Endothelial cell of umbilical vein (primary cell): ENCODE results near the gene DMD. TPM values are rescaled to one million over a fixed set of nuclear protein-coding genes. Genes with fewer than 3 reads are reported as not detected.

Experiments used
- BruUV-seq: library from RNA; stranded (reverse); fragments of 400-500 nt; replicated peaks from 2 replicates; lab custom pipeline; 2021; lab: Mats Ljungman, UMichigan
- CTCF ChIA-PET: fragments of 300-600, 350-600 bp; sonication (Branson Sonifier 250); formaldehyde crosslinking; loops from one replicate; lab custom pipeline; 2021; ENCODE audit warnings: antibody characterized with exemption, inconsistent platforms; lab: Charles Lee
- POLR2A ChIA-PET: fragments of 300-600, 350-600 bp; sonication (Branson Sonifier 250); formaldehyde crosslinking; loops from one replicate; lab custom pipeline; 2021; ENCODE audit warnings: antibody characterized with exemption, inconsistent platforms; lab: Charles Lee
- DNase-seq: peaks from one replicate; pipeline ENCODE4 v3.0.0-alpha.2; 2011; ENCODE audit warnings: low read depth, low spot score
- FAIRE-seq: peaks from 2 replicates; lab custom pipeline; 2011; peaks lifted over from hg19 to GRCh38; lab: Jason Lieb, UNC
- H2AFZ ChIP-seq: 2 replicates; pipeline ENCODE4 v1.6.0; 2012; ENCODE audit warnings: low read depth, low read length, control low read depth, inconsistent platforms
- H3K27ac ChIP-seq: 2 replicates; pipeline ENCODE4 v1.5.1; 2011; ENCODE audit warnings: low read depth, mild to moderate bottlenecking, control low read depth, low read length, moderate library complexity; ENCODE audit not compliant: insufficient read depth
- H3K27me3 ChIP-seq, 2 experiments: 2 replicates each; pipeline versions ENCODE4 v1.6.0 to v1.6.1; 2011; ENCODE audit warnings: low read length in 2 of 2, mixed read lengths in 1 of 2; ENCODE audit not compliant: control insufficient read depth in 2 of 2, insufficient read depth in 2 of 2
- H3K36me3 ChIP-seq, 2 experiments: 2 replicates in 1 of 2; 3 replicates in 1 of 2; pipeline ENCODE4 v1.5.1; 2011; ENCODE audit warnings: low read length in 2 of 2, mild to moderate bottlenecking in 1 of 2, moderate library complexity in 1 of 2; ENCODE audit not compliant: control insufficient read depth in 2 of 2, insufficient read depth in 2 of 2; ENCODE audit errors: extremely low read depth in 1 of 2
- H3K4me1 ChIP-seq: 3 replicates; pipeline ENCODE4 v1.5.1; 2011; ENCODE audit warnings: mild to moderate bottlenecking, low read length; ENCODE audit not compliant: control insufficient read depth, insufficient read depth; ENCODE audit errors: extremely low read depth
- H3K4me2 ChIP-seq: 2 replicates; pipeline ENCODE4 v1.6.1; 2011; ENCODE audit warnings: low read length, control low read depth, mixed read lengths; ENCODE audit not compliant: insufficient read depth
- H3K4me3 ChIP-seq, 3 experiments: fragments of 200-600 bp in 1 of 3; sonication (generic), shearing (Covaris generic) in 1 of 3; replicated peaks in 1 of 3; 2 replicates each; pipeline ENCODE4 v1.5.1; 2011 to 2016; ENCODE audit warnings: control low read depth in 3 of 3, low read length in 3 of 3, mild to moderate bottlenecking in 2 of 3, inconsistent platforms in 1 of 3, low read depth in 1 of 3, moderate library complexity in 1 of 3; ENCODE audit not compliant: insufficient read depth in 1 of 3
- H3K79me2 ChIP-seq: 2 replicates; pipeline ENCODE4 v1.6.0; 2012; ENCODE audit warnings: low read length, inconsistent platforms; ENCODE audit not compliant: control insufficient read depth, insufficient read depth
- H3K9ac ChIP-seq: replicated peaks from 2 replicates; pipeline ENCODE3; 2011; ENCODE audit warnings: low read length, control low read depth; ENCODE audit not compliant: insufficient read depth; ENCODE audit errors: extremely low read depth
- H3K9me1 ChIP-seq: replicated peaks from 3 replicates; pipeline ENCODE4 v1.6.0; 2011; ENCODE audit warnings: mild to moderate bottlenecking, low read length; ENCODE audit not compliant: control insufficient read depth, insufficient read depth; ENCODE audit errors: extremely low read depth
- H3K9me3 ChIP-seq: replicated peaks from 2 replicates; pipeline ENCODE4 v1.5.1; 2012; ENCODE audit warnings: low read length, inconsistent platforms; ENCODE audit not compliant: control insufficient read depth, insufficient read depth
- H4K20me1 ChIP-seq: replicated peaks from 2 replicates; pipeline ENCODE3; 2011; ENCODE audit warnings: mild to moderate bottlenecking, low read length; ENCODE audit not compliant: control insufficient read depth, insufficient read depth; ENCODE audit errors: extremely low read depth
- EZH2 ChIP-seq: IDR thresholded peaks from 2 replicates; pipeline ENCODE4 v1.6.1; 2012; ENCODE audit warnings: borderline replicate concordance, low read depth, mild to moderate bottlenecking, moderate library complexity, low read length, inconsistent platforms; ENCODE audit not compliant: severe bottlenecking
- FOS ChIP-seq: IDR thresholded peaks from 2 replicates; pipeline ENCODE4 v1.6.1; 2011; ENCODE audit warnings: mild to moderate bottlenecking, low read length, moderate library complexity, borderline replicate concordance; ENCODE audit not compliant: insufficient read depth
- GATA2 ChIP-seq: IDR thresholded peaks from 2 replicates; pipeline ENCODE4 v1.7.0; 2011; ENCODE audit warnings: low read depth, mild to moderate bottlenecking, moderate library complexity, mixed read lengths, low read length; ENCODE audit not compliant: insufficient read length, insufficient read depth
- JUN ChIP-seq: IDR thresholded peaks from 2 replicates; pipeline ENCODE4 v1.6.1; 2011; ENCODE audit warnings: borderline replicate concordance, low read depth; ENCODE audit not compliant: insufficient read length, insufficient read depth
- MAX ChIP-seq: IDR thresholded peaks from 2 replicates; pipeline ENCODE4 v1.6.1; 2011; ENCODE audit not compliant: insufficient read depth, insufficient read length
- POLR2A ChIP-seq: IDR thresholded peaks from 2 replicates; pipeline ENCODE4 v1.6.1; 2012; ENCODE audit warnings: low read depth, mild to moderate bottlenecking, control low read depth, low read length
- POLR2AphosphoS5 ChIP-seq: IDR thresholded peaks from 2 replicates; pipeline ENCODE4 v1.6.1; 2012; ENCODE audit warnings: low read depth, mild to moderate bottlenecking, control low read depth, low read length, moderate library complexity; ENCODE audit not compliant: insufficient read depth
- dilution Hi-C: fragments of 300-500 bp; cut with MboI; formaldehyde crosslinking; loops from one replicate; pipeline ENCODE4 v1.15.0; 2019; ENCODE audit warnings: low sequenced_read_pairs; ENCODE audit not compliant: extremely low pct_ligation_motif_present
- intact Hi-C: fragments of 100-400 bp; cut with micrococcal nuclease; formaldehyde crosslinking; loops from one replicate; pipeline ENCODE4 v1.10.0; 2022
- polyA plus RNA-seq, 4 experiments: library from polyadenylated mRNA; depleted of rRNA in 3 of 4; stranded (reverse) in 3 of 4; unstranded in 1 of 4; fragments of >200 nt; gene quantifications; 2 replicates each; pipeline versions ENCODE4 v1.2.1 to v1.2.3, GENCODE V29; 2011 to 2012; ENCODE audit warnings: missing spikeins in 1 of 4
- total RNA-seq: library from RNA; stranded (reverse); gene quantifications from 2 replicates; pipeline ENCODE4 v1.2.3, GENCODE V29; 2021
- TF ChIP-seq, protein P1 (sequence below), 2 donors: IDR thresholded peaks; 1 replicate in 1 of 2; 2 replicates in 1 of 2; pipeline ENCODE4 v1.5.1; 2011; ENCODE audit warnings: low read length in 2 of 2, mild to moderate bottlenecking in 2 of 2, moderate library complexity in 2 of 2, control low read depth in 1 of 2, inconsistent platforms in 1 of 2, low read depth in 1 of 2; ENCODE audit not compliant: insufficient read depth in 1 of 2; ENCODE audit errors: extremely low read depth in 1 of 2

The DMD gene
- total and polyA plus RNA-seq, 2 donors (not counting 3 experiments of a cell fraction or from before 2014, with no cell fraction given), result 7.3 to 9.0 TPM

- H3K9me3 ChIP-seq, result no peaks in the 10 kb centered on the region
- H3K36me3 ChIP-seq, result no peaks in the 10 kb centered on the region
- no peaks in the 10 kb centered on the region for H3K79me2 ChIP-seq
- no TSS peak for BruUV-seq
- H2AFZ ChIP-seq, result no peak overlapping the region
- intact Hi-C loops (no loop called here), dilution Hi-C loops (no loop called here)
- CTCF ChIA-PET, result no interaction called here
- H3K4me1 ChIP-seq, result no peaks in the 10 kb centered on the region
- DNase-seq (no peak), FAIRE-seq (no peak)
- POLR2A ChIA-PET, result no interaction called here
- no peak overlapping the region for H3K27ac ChIP-seq
- no peak overlapping the region for H3K4me3 ChIP-seq
- H3K9ac ChIP-seq, result no peak overlapping the region
- H4K20me1 ChIP-seq, result no peaks in the 10 kb centered on the region
- no peaks in the 10 kb centered on the region for H3K27me3 ChIP-seq
- no peak for TF ChIP-seq POLR2AphosphoS5
- no peak for TF ChIP-seq MAX
- no peak for TF ChIP-seq FOS
- no peak for TF ChIP-seq GATA2
- TF ChIP-seq EZH2, result no peak
- TF ChIP-seq POLR2A, result no peak
- TF ChIP-seq, protein P1, sequence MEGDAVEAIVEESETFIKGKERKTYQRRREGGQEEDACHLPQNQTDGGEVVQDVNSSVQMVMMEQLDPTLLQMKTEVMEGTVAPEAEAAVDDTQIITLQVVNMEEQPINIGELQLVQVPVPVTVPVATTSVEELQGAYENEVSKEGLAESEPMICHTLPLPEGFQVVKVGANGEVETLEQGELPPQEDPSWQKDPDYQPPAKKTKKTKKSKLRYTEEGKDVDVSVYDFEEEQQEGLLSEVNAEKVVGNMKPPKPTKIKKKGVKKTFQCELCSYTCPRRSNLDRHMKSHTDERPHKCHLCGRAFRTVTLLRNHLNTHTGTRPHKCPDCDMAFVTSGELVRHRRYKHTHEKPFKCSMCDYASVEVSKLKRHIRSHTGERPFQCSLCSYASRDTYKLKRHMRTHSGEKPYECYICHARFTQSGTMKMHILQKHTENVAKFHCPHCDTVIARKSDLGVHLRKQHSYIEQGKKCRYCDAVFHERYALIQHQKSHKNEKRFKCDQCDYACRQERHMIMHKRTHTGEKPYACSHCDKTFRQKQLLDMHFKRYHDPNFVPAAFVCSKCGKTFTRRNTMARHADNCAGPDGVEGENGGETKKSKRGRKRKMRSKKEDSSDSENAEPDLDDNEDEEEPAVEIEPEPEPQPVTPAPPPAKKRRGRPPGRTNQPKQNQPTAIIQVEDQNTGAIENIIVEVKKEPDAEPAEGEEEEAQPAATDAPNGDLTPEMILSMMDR (IDR thresholded peaks at IDR 0.05; ENCODE audit: extremely low read depth in 1 of 2, insufficient read depth in 1 of 2, low read depth in 1 of 2, low read length in 2 of 2), result no peak
- TF ChIP-seq JUN, result no peak
- no peak overlapping the region for H3K4me2 ChIP-seq
- no peaks in the 10 kb centered on the region for H3K9me1 ChIP-seq
These were observed 2118.2 kb downstream of the DMD start for GRCh38 chrX:31092970-31093638.
